Heart right ventricle (tissue), 16 donors: Measurements from ENCODE around the gene PCDH1. TPM values are rescaled to one million over a fixed set of nuclear protein-coding genes. Genes with fewer than 3 reads are reported as not detected.
A peak's percentile ranks its signal among the peaks of the same experiment; 100 is the strongest.

Source experiments
- ATAC-seq, 8 donors: fragments of 200-7000 bp; cut with Tn5 transposase; one replicate each; pipeline ENCODE4 v1.9.1; 2020; ENCODE audit warnings: mild to moderate bottlenecking in 8 of 8, moderate library complexity in 8 of 8, moderate number of reproducible peaks in 1 of 8
- DNase-seq, 2 donors: peaks; one replicate each; pipeline ENCODE4 v3.0.0-alpha.2; 2020
- H3K27ac ChIP-seq, 10 donors: fragments of 200-600 bp; sonication (generic) in 2 of 10; one replicate each; pipeline versions ENCODE4 v1.5.0 to v1.8.0; 2020 to 2022; ENCODE audit warnings: mild to moderate bottlenecking in 3 of 10
- H3K27me3 ChIP-seq, 7 donors: fragments of 200-600 bp; one replicate each; pipeline ENCODE4 v1.8.0; 2021 to 2022; ENCODE audit warnings: mild to moderate bottlenecking in 2 of 7
- H3K36me3 ChIP-seq, 9 donors: fragments of 200-600 bp; sonication (generic) in 1 of 9; one replicate each; pipeline versions ENCODE4 v1.5.0 to v1.8.0; 2020 to 2022; ENCODE audit warnings: mild to moderate bottlenecking in 2 of 9
- H3K4me1 ChIP-seq, 9 donors: fragments of 200-600 bp; sonication (generic) in 1 of 9; one replicate each; pipeline versions ENCODE4 v1.5.0 to v1.8.0; 2020 to 2022; ENCODE audit warnings: mild to moderate bottlenecking in 4 of 9
- H3K4me3 ChIP-seq, 10 donors: fragments of 200-600 bp; sonication (generic) in 2 of 10; one replicate each; pipeline versions ENCODE4 v1.5.0 to v1.8.0; 2020 to 2022; ENCODE audit warnings: mild to moderate bottlenecking in 7 of 10, moderate library complexity in 2 of 10
- H3K9me3 ChIP-seq, 11 donors: fragments of 200-600 bp in 10 of 11; sonication (generic) in 2 of 11; one replicate each; pipeline versions ENCODE4 v1.5.0 to v1.8.0; 2013 to 2022; ENCODE audit warnings: mild to moderate bottlenecking in 2 of 11, control low read depth in 1 of 11, moderate library complexity in 1 of 11
- CTCF ChIP-seq, 9 donors: fragments of 200-600 bp; sonication (generic) in 2 of 9; IDR thresholded peaks; one replicate each; pipeline versions ENCODE4 v1.5.0 to v1.8.0; 2021 to 2022; ENCODE audit warnings: antibody characterized with exemption in 9 of 9, mild to moderate bottlenecking in 5 of 9, moderate library complexity in 1 of 9
- WGBS, 2 donors: extraction: QIAGEN DNeasy Blood & Tissue Kit; methylation state at CpG; one replicate each; pipeline ENCODE4 v1.1.7; 2013; ENCODE audit warnings: inconsistent platforms in 1 of 2; 5-methylcytosine and 5-hydroxymethylcytosine counted together
- intact Hi-C, 10 donors: fragments of 100-400 bp; cut with DNase I; formaldehyde crosslinking; loops; one replicate each; pipeline versions ENCODE4 v1.11.1 to v1.14.2; 2022
- polyA plus RNA-seq, 2 donors: library from polyadenylated mRNA; stranded (reverse); fragments of 200-250 nt; gene quantifications; one replicate each; pipeline ENCODE4 v1.2.3, GENCODE V29; 2013
- total RNA-seq, 10 donors: library from RNA; stranded (reverse); fragmentation: NEBNext Ultra II Directional in 3 of 10; extraction: Animal tissue kit (Norgen Biotek cat#: 25700) in 3 of 10; gene quantifications; one replicate each; pipeline versions ENCODE4 v1.2.1 to v1.2.4, GENCODE V29; 2021 to 2023
- donor health status: Arrhythmogenic right ventricular cardiomyopathy.
- donor health status: ischemic (EF 13 %, LVEDD 7.1; RV severe dilation, severe dysfunction).
- donor health status: healthy with polysubstance abuse.
- donor health status: DM: no; HTN: yes; CAD: no.
- donor health status: DM: no; HTN: no; CAD: no.
- donor health status: ischemic (EF 25% LVEDD 6.9; RV normal size, moderate dysfunction).
- donor health status: ischemic (EF 25% LVEDD 5.7; RV mildly dilated, moderate dysfunction).
- donor health status: healthy.
- donor health status: DM: yes; HTN: yes; CAD: no.
- donor health status: Ischemic cardiomyopathy.
- donor health status: ischemic (EF 35%, LVEDD 5.7; RV mildly dilated, moderate dysfunction).
- donor health status: nonischemic (EF 11% LVEDD 7.7; RV severe dilation, severe dysfunction).
- donor health status: DM: yes; HTN: yes; CAD: no.
- donor health status: PGD.
- donor health status: ischemic (EF 29% LVEDD 5.4; RV normal size, mild dysfunction).
- donor health status: nonischemic (EF 23%, LVEDD 6.1; RV moderate dilation, normal function).

The PCDH1 gene
- total and polyA plus RNA-seq, 12 donors: 8.4 to 45.8 (median 17.9) TPM

- Histone ChIP-seq H3K4me3 (no peak overlapping the region), H3K9me3 (no peaks in the 10 kb centered on the region), H3K36me3 (no peaks in the 10 kb centered on the region), H3K4me1 (peaks cover 0 to 14% (median 11%) of the 10 kb centered on the region in 9 donors), H3K27ac (no peak overlapping the region), H3K27me3 (peaks cover 0 to 24% (median 0%) of the 10 kb centered on the region in 7 donors)
- intact Hi-C loops: loop anchor here in 2 of 10 donors (2.0 to 5.0 kb wide), 2 partner anchors 33 to 34 kb away; no protein-coding TSS in a partner anchor
- DNase-seq (peak in 1 of 2 donors; percentile 37), ATAC-seq (peak in 7 of 8 donors; percentile 68 to 88 (median 80))
- TF ChIP-seq CTCF (IDR thresholded peaks at IDR 0.05): no peak
- WGBS, 2 donors: 56 to 65% methylated on average over 6 of the region's 6 CpGs
Measured at GRCh38 chr5:141915881-141916336, 37.7 kb upstream of the PCDH1 start.

- Histone ChIP-seq H3K4me3 (no peak overlapping the region), H3K9me3 (no peaks in the 10 kb centered on the region), H3K27ac (no peak overlapping the region), H3K27me3 (peaks cover 0 to 24% (median 0%) of the 10 kb centered on the region in 7 donors), H3K36me3 (no peaks in the 10 kb centered on the region), H3K4me1 (peaks cover 0 to 14% (median 11%) of the 10 kb centered on the region in 9 donors)
- DNase-seq (no peak), ATAC-seq (no peak)
- 95 to 98% methylated on average over 3 of the region's 3 CpGs for WGBS, 2 donors
- TF ChIP-seq CTCF (IDR thresholded peaks at IDR 0.05): no peak
- intact Hi-C loops: loop anchor here in 2 of 10 donors (2.0 to 5.0 kb wide), 2 partner anchors 32 kb away; no protein-coding TSS in a partner anchor
Measured at GRCh38 chr5:141914797-141915196, 36.6 kb upstream of the PCDH1 start.

GRCh38 chr5:141914199-141914743, 36.1 kb upstream of the PCDH1 start:
- no peaks in the 10 kb centered on the region for H3K9me3 ChIP-seq
- TF ChIP-seq CTCF (IDR thresholded peaks at IDR 0.05): peak; percentile 19 to 75 (median 51)
- 14 to 16% methylated on average over 35 to 40 of the region's 40 CpGs for WGBS, 2 donors
- DNase-seq (peak; percentile 25 to 45), ATAC-seq (peak; percentile 68 to 80 (median 76))
- intact Hi-C loops: loop anchor here in 1 of 10 donors (2.0 kb wide), 1 partner anchor 31 kb away; no protein-coding TSS in a partner anchor
- H3K4me3 ChIP-seq: peak overlapping the region in 9 of 10 donors; percentile 29 to 51 (median 47)
- H3K4me1 ChIP-seq: peaks cover 0 to 14% (median 11%) of the 10 kb centered on the region in 9 donors
- no peak overlapping the region for H3K27ac ChIP-seq
- no peaks in the 10 kb centered on the region for H3K36me3 ChIP-seq
- H3K27me3 ChIP-seq: peaks cover 0 to 24% (median 0%) of the 10 kb centered on the region in 7 donors

- Histone ChIP-seq H3K4me3 (peak overlapping the region in 9 of 10 donors; percentile 29 to 51 (median 47)), H3K9me3 (no peaks in the 10 kb centered on the region), H3K4me1 (peaks cover 0 to 14% (median 11%) of the 10 kb centered on the region in 9 donors), H3K27ac (no peak overlapping the region), H3K27me3 (peaks cover 0 to 24% (median 0%) of the 10 kb centered on the region in 7 donors), H3K36me3 (no peaks in the 10 kb centered on the region)
- ATAC-seq (no peak), DNase-seq (no peak)
- 29 to 33% methylated on average over 16 of the region's 16 CpGs for WGBS, 2 donors
- intact Hi-C loops: loop anchor here in 1 of 10 donors (2.0 kb wide), 1 partner anchor 31 kb away; no protein-coding TSS in a partner anchor
- no peak for TF ChIP-seq CTCF (IDR thresholded peaks at IDR 0.05)
Measured at GRCh38 chr5:141913560-141914198, 35.5 kb upstream of the PCDH1 start.
